ENCODE data around the gene MCF2L2.
"Not testable (repeated sequence)": the region's sequence is repeated elsewhere in the genome, so short reads cannot be mapped to it uniquely, and the experiment has no call there.

The MCF2L2 gene

DNA sequence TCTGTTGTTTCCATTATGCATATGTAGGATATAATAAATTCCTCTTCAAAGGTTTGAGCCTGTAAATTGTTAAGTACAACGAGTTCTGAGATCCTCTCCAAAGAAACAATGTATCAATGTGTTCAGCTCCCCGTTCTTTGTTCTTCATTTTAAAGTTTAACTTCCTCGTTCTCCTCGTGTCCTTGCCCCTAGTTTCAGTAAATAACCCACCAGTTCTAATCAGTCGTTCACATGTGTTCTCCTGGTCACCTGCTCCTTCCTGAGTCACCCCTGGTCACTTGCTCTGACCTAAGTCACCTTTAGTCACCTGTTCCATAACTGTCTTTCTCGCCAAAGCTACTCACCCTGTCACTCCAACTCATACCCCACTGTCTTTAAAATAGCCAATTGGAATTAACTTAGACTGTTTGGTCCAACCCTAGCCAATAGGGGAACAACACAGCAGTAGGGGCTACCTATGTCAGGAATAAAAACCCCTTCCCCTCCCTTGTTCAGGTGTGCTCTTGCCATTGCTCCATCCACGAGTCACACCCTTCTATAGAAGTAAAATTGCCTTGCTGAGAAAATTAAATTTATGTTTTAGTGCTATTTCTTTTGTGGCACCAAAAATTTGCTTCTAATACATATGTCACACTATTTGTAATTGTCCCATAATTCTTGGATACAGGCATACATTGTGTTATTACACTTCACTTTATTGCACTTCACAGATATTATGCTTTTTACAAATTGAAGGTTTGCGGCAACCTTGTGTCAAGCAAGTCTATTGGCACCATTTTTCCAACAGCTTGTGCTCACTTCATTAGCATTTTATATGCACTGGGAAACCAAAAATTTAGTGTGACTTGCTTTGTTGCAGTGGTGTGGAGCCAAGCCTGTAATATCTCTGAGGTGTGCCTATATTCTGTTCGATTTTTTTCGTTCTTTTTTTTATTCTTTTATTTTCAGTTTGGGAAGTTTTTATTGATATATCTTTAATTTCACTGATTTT lies 15.3 kb upstream of the MCF2L2 start:
- DNase-seq, result no peak

DNA sequence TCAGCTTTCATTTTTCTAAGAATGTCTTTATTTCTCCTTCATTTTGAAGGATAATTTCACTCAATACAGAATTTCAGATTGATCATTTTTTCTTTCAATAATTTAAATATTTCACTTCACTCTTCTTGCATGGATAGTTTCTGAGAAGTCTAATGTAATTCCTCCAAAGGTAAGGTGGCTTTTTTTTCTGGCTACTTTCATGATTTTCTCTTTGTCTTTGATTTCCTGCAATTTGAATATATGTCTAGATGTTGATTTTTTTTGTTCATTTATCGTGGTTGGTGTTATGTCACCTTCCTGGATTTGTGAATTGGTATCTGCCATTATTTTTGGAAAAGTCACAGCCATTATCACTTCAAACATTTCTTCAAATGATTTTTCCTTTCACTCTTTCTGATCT lies 14.6 kb upstream of the MCF2L2 start:
- no peak for DNase-seq

DNA sequence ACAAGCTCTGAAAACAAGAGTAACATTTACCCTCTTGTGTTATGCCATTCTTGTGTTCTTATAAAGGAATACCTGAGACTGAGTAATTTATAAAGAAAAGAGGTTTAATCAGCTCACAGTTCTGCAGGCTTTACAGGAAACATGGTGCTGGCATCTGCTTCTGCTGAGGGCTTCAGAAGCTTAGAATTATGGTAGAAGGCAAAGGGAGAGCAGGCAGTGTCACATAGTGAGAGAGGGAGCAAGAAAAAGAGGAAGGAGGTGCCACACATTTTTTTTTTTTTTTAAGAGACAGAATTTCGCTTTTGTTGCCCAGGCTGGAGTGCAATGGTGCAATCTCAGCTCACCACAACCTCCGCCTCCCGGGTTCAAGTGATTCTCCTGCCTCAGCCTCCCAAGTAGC lies 12.1 kb upstream of the MCF2L2 start:
- not testable (repeated sequence) for DNase-seq

DNA sequence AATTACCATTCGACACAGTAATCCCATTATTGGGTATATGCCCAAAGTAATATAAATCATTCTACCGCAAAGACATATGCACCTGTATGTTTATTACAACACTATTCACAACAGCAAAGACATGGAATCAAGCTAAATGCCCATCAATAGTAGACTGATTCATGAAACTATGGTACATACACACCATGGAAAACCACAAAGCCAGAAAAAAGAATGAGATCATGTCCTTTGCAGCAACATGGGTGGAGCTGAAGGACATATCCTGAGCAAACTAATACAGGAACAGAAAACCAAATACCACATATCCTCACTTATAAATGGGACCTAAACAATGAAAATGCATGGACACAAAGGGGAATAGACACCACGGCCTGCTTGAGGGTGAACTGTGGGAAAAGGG lies 11.1 kb upstream of the MCF2L2 start:
- DNase-seq, result no peak

DNA sequence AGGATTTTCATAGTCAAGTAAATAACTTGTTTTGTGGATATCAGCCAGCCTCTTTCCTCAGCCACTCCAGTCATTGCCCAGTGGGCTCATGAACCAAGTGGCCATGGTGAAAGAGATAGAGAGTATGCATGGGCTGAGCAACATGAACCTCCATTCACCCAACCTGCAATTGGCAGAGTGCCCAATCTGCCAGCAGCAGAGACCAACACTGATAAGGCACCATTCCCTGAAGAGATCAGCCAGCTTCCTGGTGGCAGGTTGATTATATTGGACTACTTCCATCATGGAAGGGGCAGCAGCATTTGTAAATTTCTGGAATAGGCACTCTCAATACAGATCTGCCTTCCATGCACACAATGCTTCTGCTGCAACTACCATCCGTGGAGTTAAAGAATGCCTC lies 10.3 kb upstream of the MCF2L2 start:
- peak; percentile 28 for DNase-seq

DNA sequence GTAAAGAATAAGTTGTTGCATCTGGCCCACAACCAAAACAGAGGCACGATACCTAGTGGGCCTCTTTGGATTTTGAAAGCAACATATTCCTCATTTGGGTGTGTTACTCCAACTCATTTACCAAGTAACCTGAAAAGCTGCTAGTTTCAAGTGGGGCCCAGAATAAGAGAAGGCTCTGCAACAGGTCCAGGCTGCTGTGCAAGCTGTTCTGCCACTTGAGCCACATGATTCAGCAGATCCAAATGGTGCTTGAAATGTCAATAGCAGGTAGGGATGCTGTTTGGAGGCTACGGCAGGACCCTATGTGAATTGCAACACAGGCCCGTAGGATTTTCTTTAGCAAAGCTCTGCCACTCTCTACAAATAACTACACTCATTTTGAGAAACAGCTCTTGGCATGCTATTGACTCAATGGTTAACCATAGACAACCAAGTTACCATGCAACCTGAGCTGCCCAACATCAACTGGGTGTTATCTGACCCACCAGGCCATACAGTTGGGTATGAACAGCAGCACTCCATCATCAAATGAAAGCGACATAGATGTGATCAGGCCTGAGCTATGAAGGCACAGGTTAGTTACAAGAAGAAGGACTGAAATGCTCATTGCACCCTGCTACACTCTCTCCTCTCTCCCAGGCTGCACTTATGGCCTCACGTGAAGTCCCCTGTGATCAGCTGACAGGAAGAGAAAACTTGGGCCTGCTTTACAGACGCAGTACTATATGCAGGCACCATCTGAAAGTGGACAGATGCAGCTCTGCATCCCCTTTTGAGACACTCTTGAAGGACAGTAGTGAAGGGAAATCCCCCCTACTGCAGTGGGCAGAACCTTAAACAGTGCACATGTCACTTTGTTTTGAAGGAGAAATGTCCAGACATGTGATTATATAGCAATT lies 9.5 kb upstream of the MCF2L2 start:
- peak; percentile 59 for DNase-seq

DNA sequence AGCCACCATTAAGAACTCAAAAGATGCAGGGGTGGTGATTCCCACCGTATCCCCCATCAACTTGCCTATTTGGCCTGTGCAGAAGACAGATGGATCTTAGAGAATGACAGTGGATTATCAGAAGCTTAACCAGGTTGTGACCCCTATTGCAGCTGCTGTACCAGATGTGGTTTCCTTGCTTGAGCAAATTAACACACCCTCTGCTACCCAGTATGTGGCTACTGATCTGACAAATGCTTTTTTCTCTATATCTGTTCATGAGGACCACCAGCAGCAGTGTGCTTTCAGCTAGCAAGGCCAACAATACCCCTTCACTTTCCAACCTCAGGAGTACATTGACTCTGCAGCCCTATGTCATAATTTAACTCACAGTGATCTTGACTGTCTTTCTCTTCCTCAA lies 8.6 kb upstream of the MCF2L2 start:
- DNase-seq, result no peak

DNA sequence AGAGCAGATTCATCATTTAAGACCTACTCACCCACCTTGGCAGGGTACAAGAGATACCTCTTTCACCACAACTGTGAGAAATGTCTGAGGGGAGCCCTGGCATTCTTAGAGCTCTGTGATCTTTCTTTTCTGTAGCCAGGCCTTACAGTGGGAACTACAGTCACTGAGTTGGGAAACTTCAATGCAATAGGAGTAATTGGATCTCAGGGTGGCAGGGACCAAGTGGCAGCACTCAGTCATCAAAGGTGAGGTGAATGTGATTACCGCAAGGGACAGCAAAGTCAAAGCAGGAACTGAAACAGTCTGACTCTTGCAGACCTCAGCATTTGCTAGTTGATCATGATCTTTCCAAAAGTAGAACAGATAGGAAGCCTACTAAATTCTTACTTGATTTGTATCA lies 7.2 kb upstream of the MCF2L2 start:
- DNase-seq, result no peak

DNA sequence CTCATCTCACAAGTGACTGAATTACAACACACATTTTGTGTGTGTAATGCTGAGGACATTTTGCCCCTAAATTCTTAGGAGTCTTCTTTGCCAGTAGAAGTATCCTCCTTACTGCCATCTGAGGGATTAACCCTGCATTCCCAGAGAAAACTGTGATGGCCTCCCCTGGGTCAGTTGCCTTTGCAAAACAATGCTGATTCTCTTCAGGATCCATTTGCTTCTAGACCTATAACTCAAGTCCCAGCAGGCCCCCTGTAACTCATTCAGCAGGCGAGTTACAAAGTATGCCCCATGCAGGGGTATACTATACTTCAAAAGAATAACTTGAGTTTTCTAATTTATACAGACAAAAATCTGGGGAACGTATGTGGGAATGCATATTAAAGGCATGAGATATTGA lies 6.6 kb upstream of the MCF2L2 start:
- DNase-seq, result no peak

DNA sequence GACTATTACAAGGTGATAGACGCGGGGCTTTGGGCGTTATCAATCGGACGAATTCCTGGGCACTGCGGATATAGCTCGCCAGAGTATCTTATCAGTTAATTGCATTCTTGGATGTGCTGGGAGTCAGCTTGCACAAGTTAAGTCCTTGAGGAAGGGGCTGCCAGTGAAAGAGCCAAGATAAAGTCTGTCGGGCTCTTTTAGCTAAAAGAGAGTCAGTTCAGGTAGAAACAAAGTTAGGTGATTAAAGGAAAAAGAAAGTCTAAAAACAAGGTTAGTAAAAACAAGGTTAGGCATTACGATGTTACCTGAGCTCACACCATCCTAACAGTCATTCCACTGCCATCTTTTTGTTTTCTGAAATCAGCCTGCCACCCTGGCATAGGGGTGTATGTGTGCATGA lies 6.1 kb upstream of the MCF2L2 start:
- DNase-seq, result no peak

DNA sequence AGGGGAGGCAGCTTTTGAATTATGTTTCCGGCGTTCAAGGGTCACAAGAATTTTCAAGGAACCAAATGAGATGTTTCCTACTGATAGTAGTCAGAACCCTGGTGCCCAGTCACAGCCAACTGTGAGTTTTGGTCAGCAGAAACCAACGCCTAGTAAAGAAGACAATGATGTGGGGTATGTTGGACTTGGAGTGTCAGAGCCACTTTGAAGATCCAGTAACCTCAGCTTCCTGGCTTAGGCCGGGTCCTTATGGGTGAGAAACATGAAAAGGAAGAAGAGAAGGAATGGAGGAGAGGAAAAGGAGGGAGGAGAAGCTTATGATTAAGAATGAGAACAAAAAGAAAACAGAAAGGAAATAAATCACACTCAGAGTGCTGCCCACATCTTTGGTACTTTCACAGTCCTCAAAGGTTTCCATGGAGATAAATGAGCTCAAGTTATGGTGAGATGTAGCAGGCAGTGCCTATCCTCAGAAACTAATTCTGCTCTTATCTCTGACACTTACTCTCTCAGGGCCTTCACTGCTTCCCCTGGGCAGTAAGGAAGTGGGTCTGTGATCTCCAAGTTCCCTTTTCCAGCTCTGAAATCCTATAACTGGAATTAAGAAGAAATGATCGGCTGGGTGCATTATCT lies 2.0 kb upstream of the MCF2L2 start:
- DNase-seq, result no peak

DNA sequence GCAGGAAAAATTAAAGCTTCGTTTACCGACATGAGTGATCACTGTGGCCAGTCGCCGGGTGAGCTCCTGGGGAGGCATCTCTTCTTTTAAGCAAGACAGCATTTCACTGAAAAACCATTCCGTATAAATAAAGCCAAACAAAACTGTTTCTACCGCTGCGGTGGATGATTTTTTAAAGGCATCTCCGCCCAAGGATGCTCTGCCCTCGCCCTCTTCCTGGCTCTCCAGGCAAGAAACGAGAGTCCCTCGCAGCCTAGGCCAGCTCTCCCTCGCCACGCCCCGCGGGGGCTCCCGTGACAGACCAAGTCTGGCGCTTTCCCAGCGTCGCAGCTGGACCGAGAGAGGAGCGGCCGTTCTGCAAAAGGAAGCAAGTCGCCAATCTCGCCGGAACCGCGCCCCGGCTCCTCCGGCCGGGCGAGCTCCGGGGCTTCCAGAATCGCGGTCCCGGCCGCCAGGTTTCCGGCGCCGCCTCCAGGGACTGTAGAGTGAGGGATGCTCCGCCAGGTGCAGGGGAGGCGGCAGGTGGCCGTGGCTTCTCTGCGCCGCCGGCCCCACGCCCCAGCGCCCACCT lies 458 bp downstream of the MCF2L2 start:
- peak; percentile 65 for DNase-seq

DNA sequence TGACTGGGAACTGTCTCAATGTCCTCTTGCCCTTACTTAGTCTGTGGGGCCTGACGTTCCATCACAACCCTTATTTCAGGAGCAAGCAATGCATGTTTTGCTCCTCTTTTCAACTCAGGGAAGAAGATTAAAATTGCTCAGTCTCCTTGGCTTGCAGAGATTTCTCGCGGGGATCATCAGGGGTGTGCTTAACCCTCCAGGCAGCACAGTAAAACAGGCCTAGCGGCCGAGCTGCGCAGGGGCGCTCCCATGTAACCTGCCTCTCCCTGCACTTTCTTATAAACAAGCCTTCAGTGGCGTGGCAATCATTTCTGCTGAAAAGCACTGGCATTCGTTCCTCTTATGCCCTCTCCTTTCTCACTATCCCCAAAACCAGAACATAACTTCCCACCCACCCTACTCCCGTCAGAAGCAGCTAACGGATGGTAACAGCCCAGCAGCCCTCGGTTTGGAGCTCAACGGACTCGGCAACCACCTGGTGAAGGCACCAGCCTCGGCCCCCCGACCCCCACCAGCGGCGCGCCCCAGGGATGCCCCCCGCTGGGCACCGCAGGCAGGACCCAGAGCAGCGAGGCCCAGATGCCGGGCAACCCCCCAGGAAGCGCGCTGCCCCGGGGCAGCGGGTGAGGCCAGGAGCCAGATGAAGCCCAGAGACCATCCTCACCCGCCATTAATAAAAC lies 1.1 kb downstream of the MCF2L2 start:
- no peak for DNase-seq

DNA sequence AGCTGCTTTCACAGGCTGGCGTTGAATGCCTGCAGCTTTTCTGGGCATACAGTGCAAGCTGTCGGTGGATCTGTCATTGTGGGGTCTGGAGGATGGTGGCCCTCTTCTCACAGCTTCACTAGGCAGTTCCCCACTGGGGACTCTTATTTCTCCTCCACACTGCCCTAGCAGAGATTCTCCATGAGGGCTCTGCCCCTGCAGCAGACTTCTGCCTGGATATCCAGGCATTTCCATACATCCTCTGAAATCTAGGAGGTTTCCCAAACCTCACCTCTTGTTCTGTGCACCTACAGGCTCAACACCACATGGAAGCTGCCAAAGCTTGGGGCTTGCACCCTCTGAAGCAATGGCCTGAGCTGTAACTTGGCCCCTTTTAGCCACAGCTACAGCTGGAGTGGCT lies 9.6 kb downstream of the MCF2L2 start:
- not testable (repeated sequence) for DNase-seq

DNA sequence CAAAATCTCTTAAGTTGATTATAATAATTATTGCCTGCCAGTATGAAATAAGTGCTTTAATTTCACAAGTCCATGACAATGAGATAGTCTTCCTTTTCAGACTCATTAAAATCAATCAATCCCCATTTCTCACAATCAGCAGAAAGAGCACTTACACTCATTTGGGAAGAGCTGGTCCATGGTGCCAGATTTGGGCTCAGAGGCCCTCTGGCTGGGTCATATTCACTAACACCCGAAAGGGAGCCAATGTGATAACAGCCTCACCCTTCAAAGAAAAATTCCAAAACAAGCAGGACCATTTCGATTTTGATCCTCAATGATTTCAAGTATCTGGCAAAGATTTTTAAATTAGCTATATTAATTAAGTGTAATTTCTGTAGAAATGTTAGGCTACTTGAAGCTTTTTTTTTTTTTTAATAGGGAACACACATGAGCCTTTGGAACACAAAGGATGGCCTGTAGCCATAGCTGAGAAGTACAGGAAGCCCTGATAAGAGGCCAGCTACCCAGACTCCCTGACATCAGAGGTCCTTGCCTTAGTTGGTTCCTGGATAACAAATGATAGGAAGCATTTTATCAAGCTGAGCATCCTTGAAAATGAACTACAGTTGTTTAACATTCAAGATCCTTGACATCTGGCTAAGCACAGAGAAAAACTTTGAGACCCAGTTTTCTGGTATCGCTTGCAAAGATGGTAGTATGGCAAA lies 17.1 kb downstream of the MCF2L2 start:
- DNase-seq, result no peak

DNA sequence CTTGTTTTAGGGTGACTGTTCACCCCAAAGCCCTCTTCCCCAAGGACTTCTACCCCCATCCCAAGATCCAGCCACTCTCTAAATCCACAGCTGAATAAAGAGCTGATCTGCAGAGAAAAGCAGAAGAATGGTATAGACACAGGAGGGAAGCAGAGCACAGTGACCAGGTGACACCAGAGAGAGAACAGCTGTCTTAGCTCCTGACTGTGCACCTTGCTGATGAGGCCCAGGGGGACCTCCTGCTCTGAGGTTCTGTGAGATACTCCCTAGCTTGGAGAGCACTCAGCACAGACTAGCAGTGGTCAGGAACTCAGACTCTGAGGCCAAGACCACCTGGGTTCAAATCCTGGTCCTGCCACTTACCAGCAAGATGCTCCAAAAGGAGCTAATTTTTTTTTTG lies 17.7 kb downstream of the MCF2L2 start:
- DNase-seq, result no peak

DNA sequence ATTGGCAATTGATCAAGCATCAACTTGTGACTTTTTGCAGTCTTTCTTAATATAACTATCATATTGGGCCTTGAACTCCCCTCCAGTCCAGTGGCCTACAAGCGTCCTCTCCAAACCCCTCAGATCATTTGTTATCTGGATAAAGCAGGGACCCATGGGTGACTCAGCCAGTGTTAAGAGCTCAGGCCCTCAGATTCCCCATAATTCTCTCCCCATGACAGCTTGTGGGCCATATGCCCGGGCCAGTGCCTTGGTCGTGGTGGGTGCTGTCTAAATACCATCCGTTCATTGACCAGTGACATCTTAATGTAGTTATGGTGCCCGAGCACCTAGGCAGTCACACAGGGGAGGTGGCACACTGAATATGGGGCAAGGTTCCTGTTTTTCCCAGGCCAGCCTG lies 18.1 kb downstream of the MCF2L2 start:
- DNase-seq, result no peak

DNA sequence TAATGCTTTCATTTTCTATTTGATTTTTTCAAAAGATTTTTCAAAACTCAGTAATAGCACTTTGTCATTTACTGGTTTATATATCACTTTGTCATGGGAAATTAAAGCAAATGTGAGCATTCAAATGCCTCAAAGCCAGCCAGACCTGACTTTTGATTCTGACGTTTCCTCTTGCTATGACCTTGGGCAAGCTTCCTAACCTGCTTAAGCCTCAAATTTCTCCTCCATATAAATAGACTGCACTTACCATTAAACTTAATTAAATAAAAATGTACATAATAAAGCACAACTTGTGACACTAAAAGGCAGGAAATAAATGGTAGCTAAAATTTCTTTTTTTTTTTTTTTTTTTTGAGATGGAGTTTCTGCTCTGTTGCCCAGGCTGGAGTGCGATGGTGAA lies 19.2 kb downstream of the MCF2L2 start:
- DNase-seq, result no peak

DNA sequence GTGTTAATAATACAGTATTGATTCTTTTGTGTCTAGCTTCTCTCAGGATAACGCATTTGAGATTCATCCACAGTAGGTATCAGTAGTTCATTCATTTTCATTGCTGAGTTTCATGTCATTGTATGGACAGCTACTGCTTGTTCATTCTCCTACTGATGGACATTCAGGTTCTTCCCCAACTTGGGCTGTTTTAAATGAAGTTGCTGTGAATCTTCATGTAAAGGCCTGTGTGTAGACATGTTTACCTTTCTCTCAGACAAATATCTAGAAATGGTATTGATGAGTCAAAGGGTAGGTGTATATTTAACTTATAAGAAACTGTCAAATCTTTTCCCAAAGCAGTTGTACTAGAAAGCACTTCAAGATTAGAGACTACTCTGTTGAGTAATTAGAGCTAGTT lies 26.7 kb downstream of the MCF2L2 start:
- no peak for DNase-seq

DNA sequence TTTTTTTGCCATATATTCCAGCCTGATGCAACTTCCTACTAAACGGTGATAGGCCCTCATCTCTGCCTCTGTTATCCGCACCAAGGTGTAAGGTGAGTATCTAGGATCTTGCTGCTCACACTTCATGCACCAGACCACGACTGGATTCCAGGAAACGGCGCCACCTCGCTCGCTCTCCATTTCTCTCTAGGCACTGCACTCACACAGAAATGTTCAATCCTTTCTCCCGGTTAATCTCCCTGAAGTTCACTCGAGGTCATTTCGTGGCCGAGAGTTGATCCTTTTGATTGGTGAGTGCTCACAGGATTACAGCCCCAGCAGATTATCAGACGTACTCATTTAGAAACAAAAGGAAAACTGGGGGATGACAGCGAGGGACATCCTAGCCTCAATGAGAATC lies 28.1 kb downstream of the MCF2L2 start:
- no peak for DNase-seq

DNA sequence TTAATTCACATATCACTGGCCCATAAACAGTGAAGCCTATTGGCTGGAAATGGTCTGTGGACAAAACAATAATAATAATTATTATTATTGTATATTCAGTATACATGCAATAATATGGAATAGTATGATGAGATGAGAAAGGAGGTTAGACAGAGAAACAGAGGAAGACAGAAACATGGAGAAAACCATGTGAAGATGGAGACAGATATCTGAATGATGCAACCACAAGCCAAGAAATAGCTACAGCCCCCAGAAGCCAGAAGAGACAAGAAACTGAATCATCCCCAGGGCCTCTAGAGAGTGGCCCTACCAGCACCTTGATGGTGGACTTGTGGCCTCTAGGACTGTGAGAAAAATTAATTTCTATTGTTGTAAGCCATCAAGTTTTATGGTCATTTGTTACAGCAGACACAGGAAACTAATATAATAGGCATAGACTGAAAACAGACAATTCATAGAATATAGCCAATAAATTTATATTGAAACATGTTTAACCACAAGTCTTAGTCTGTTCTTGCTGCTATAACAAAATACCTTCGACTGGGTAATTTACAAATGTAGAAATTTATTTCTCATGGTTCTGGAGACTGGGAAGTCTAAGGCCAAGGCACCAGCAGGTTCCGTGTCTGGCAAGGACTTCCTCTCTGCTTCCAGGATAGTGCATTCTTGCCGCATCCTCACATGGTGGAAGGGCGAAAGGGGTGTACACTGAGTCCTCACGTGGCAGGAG lies 31.6 kb downstream of the MCF2L2 start:
- DNase-seq, result no peak

All from NCI-H510A treated with DMSO at 0.1 percent for 48 hours (cell line).